HCT116 (cell line): ENCODE results near the gene FGFR3.

ENCODE experiments used
- CTCF ChIP-seq, 3 experiments: fragments of 200-600 bp in 1 of 3; sonication (generic) in 1 of 3; IDR thresholded peaks in 2 of 3; conservative IDR thresholded peaks in 1 of 3; 2 replicates each; pipeline ENCODE4 v1.5.1; 2012 to 2017; ENCODE audit warnings: low read depth in 2 of 3, low read length in 2 of 3, antibody characterized with exemption in 1 of 3, borderline replicate concordance in 1 of 3, control low read depth in 1 of 3, mild to moderate bottlenecking in 1 of 3, mixed read lengths in 1 of 3, mixed run types in 1 of 3, moderate library complexity in 1 of 3; ENCODE audit not compliant: insufficient read depth in 1 of 3
- RAD21 ChIP-seq: IDR thresholded peaks from 2 replicates; pipeline ENCODE4 v1.6.1; 2012; ENCODE audit warnings: low read depth, mild to moderate bottlenecking
- ZBTB33 ChIP-seq: IDR thresholded peaks from 2 replicates; pipeline ENCODE4 v1.6.1; 2011; ENCODE audit warnings: mild to moderate bottlenecking, low read length, moderate library complexity; ENCODE audit not compliant: insufficient replicate concordance; ENCODE audit errors: extremely low read depth
- ZFX ChIP-seq: fragments of 450-650 bp; IDR thresholded peaks from 2 replicates; pipeline ENCODE4 v1.6.1; 2017

- no peak for TF ChIP-seq RAD21
- no peak for TF ChIP-seq CTCF (IDR thresholded peaks at IDR 0.05 in 2 of 3, conservative IDR thresholded peaks at IDR 0.05 in 1 of 3; ENCODE audit: borderline replicate concordance in 1 of 3, insufficient read depth in 1 of 3, low read depth in 2 of 3, low read length in 2 of 3)
- TF ChIP-seq ZFX = no peak
- TF ChIP-seq ZBTB33 = no peak
Measured at GRCh38 chr4:1745165-1745564, 47.9 kb upstream of the FGFR3 start.
